LoVo (cell line): Measurements from ENCODE around the gene CADPS2.
"Not testable (repeated sequence)": the region's sequence is repeated elsewhere in the genome, so short reads cannot be mapped to it uniquely, and the experiment has no call there.

Source experiments
- DNase-seq: peaks from one replicate; pipeline ENCODE4 v3.0.0-alpha.2; 2016; ENCODE audit warnings: low spot score

The CADPS2 gene

GRCh38 chr7:122673951-122674350, 212.3 kb downstream of the CADPS2 start:
- DNase-seq: no peak

- DNase-seq: no peak
Measured at GRCh38 chr7:122672536-122672935, 213.7 kb downstream of the CADPS2 start.

GRCh38 chr7:122663733-122664132, 222.5 kb downstream of the CADPS2 start:
- no peak for DNase-seq

GRCh38 chr7:122658856-122659255, 227.4 kb downstream of the CADPS2 start:
- DNase-seq: no peak

GRCh38 chr7:122653685-122654084, 232.6 kb downstream of the CADPS2 start:
- no peak for DNase-seq

- DNase-seq: no peak
Measured at GRCh38 chr7:122652876-122653275, 233.4 kb downstream of the CADPS2 start.

GRCh38 chr7:122651451-122651850, 234.8 kb downstream of the CADPS2 start:
- DNase-seq: no peak

GRCh38 chr7:122643250-122643649, 243.0 kb downstream of the CADPS2 start:
- DNase-seq: no peak

- no peak for DNase-seq
Measured at GRCh38 chr7:122638459-122638858, 247.8 kb downstream of the CADPS2 start.

- no peak for DNase-seq
Measured at GRCh38 chr7:122637784-122638183, 248.5 kb downstream of the CADPS2 start.

- not testable (repeated sequence) for DNase-seq
Measured at GRCh38 chr7:122635481-122635880, 250.8 kb downstream of the CADPS2 start.

GRCh38 chr7:122633472-122633871, 252.8 kb downstream of the CADPS2 start:
- no peak for DNase-seq

- DNase-seq: no peak
Measured at GRCh38 chr7:122632238-122632637, 254.0 kb downstream of the CADPS2 start.

GRCh38 chr7:122629412-122629953, 256.8 kb downstream of the CADPS2 start:
- DNase-seq: no peak

GRCh38 chr7:122628651-122629411, 257.4 kb downstream of the CADPS2 start:
- DNase-seq: no peak

- DNase-seq: no peak
Measured at GRCh38 chr7:122626785-122627184, 259.5 kb downstream of the CADPS2 start.

- no peak for DNase-seq
Measured at GRCh38 chr7:122622682-122623081, 263.6 kb downstream of the CADPS2 start.

- DNase-seq: no peak
Measured at GRCh38 chr7:122619664-122620063, 266.6 kb downstream of the CADPS2 start.

- no peak for DNase-seq
Measured at GRCh38 chr7:122618585-122619189, 267.6 kb downstream of the CADPS2 start.

GRCh38 chr7:122616951-122617350, 269.3 kb downstream of the CADPS2 start:
- DNase-seq: no peak

GRCh38 chr7:122605929-122606328, 280.3 kb downstream of the CADPS2 start:
- DNase-seq: no peak

- no peak for DNase-seq
Measured at GRCh38 chr7:122604251-122604650, 282.0 kb downstream of the CADPS2 start.

GRCh38 chr7:122602800-122603199, 283.5 kb downstream of the CADPS2 start:
- DNase-seq: no peak

- DNase-seq: no peak
Measured at GRCh38 chr7:122600630-122601029, 285.6 kb downstream of the CADPS2 start.
